T-cell (primary cell): Measurements from ENCODE around the gene TPRKB. TPM values are rescaled to one million over a fixed set of nuclear protein-coding genes. Genes with fewer than 3 reads are reported as not detected.
"Not testable (repeated sequence)": the region's sequence is repeated elsewhere in the genome, so short reads cannot be mapped to it uniquely, and the experiment has no call there.

Experiments
- ATAC-seq, 4 experiments: fragments of 200-7000 bp in 3 of 4; fragments of 150-1000 bp in 1 of 4; cut with Tn5 transposase; replicated peaks in 1 of 4; 1 replicate in 3 of 4; 2 replicates in 1 of 4; pipeline ENCODE4 v1.10.0; 2021; ENCODE audit warnings: moderate library complexity in 3 of 4, mild to moderate bottlenecking in 2 of 4, moderate number of reproducible peaks in 1 of 4
- CTCF ChIA-PET, 2 donors: fragments of 300-600 bp; sonication (Branson Sonifier 250); formaldehyde crosslinking; loops; one replicate each; lab custom pipeline; 2022; ENCODE audit warnings: antibody characterized with exemption in 2 of 2; lab: Charles Lee
- POLR2A ChIA-PET, 2 donors: fragments of 300-600 bp; sonication (Branson Sonifier 250); formaldehyde crosslinking; loops; one replicate each; lab custom pipeline; 2022; ENCODE audit warnings: antibody characterized with exemption in 2 of 2; lab: Charles Lee
- DNase-seq, 35 experiments: peaks; one replicate each; pipeline versions ENCODE4 v3.0.0 to v3.0.0-alpha.2; 2013 to 2023
- H3K27ac ChIP-seq: one replicate; pipeline ENCODE4 v1.5.1; 2013; ENCODE audit warnings: low read length
- H3K27me3 ChIP-seq, 2 experiments: replicated peaks in 1 of 2; 1 replicate in 1 of 2; 2 replicates in 1 of 2; pipeline versions ENCODE4 v1.6.1 to v1.7.0; 2013; ENCODE audit warnings: low read length in 1 of 2, mixed read lengths in 1 of 2; ENCODE audit not compliant: control insufficient read depth in 2 of 2, insufficient read depth in 2 of 2; ENCODE audit errors: extremely low read depth in 1 of 2
- H3K36me3 ChIP-seq, 2 donors: 1 replicate in 1 of 2; 2 replicates in 1 of 2; pipeline versions ENCODE4 v1.6.1 to v1.7.0; 2013; ENCODE audit warnings: low read length in 1 of 2; ENCODE audit not compliant: control insufficient read depth in 2 of 2, insufficient read depth in 1 of 2; ENCODE audit errors: extremely low read depth in 1 of 2
- H3K4me1 ChIP-seq, 2 experiments: 1 replicate in 1 of 2; 2 replicates in 1 of 2; pipeline versions ENCODE4 v1.6.1 to v1.7.0; 2013; ENCODE audit warnings: low read length in 2 of 2, mixed read lengths in 1 of 2; ENCODE audit not compliant: insufficient read depth in 2 of 2, control insufficient read depth in 1 of 2; ENCODE audit errors: extremely low read depth in 1 of 2
- H3K4me3 ChIP-seq, 2 donors: 1 replicate in 1 of 2; 2 replicates in 1 of 2; pipeline versions ENCODE4 v1.5.1 to v1.7.0; 2013; ENCODE audit warnings: mild to moderate bottlenecking in 2 of 2, low read length in 1 of 2, moderate library complexity in 1 of 2; ENCODE audit not compliant: control insufficient read depth in 1 of 2; ENCODE audit errors: extremely low read depth in 1 of 2
- H3K9me3 ChIP-seq: 2 replicates; pipeline ENCODE4 v1.7.0; 2013
- H3K27ac Mint-ChIP-seq, 2 donors: one replicate each; pipeline ENCODE4 v1.8.0; 2020 to 2021; ENCODE audit warnings: mild to moderate bottlenecking in 2 of 2, mixed read lengths in 2 of 2
- H3K27me3 Mint-ChIP-seq, 2 donors: one replicate each; pipeline ENCODE4 v1.8.0; 2021 to 2022; ENCODE audit warnings: mixed read lengths in 2 of 2
- H3K36me3 Mint-ChIP-seq: one replicate; pipeline ENCODE4 v1.8.0; 2021; ENCODE audit warnings: mixed read lengths
- H3K4me1 Mint-ChIP-seq, 3 donors: one replicate each; pipeline ENCODE4 v1.8.0; 2020 to 2022; ENCODE audit warnings: mixed read lengths in 3 of 3, mild to moderate bottlenecking in 1 of 3
- H3K4me3 Mint-ChIP-seq, 3 donors: one replicate each; pipeline ENCODE4 v1.8.0; 2020 to 2022; ENCODE audit warnings: mild to moderate bottlenecking in 3 of 3, mixed read lengths in 3 of 3, moderate library complexity in 3 of 3
- H3K9me3 Mint-ChIP-seq, 3 donors: one replicate each; pipeline ENCODE4 v1.8.0; 2020 to 2022; ENCODE audit warnings: mixed read lengths in 3 of 3
- WGBS: methylation state at CpG from one replicate; pipeline ENCODE4 v1.1.5; 2013; ENCODE audit warnings: missing lambda C conversion rate; ENCODE audit not compliant: insufficient coverage; 5-methylcytosine and 5-hydroxymethylcytosine counted together
- total RNA-seq, 35 experiments: library from RNA in 6 of 35; stranded (reverse) in 6 of 35; fragments of 120-200 nt in 1 of 35; gene quantifications; one replicate each; pipeline versions ENCODE4 v1.2.1 to v1.2.4 and lab custom pipeline; 2013 to 2026

Gene TPRKB
- total RNA-seq, 5 donors from 2014 or later (not counting 1 experiment from before 2014, with no cell fraction given), result 17.2 to 23.5 (median 20.1) TPM

DNA sequence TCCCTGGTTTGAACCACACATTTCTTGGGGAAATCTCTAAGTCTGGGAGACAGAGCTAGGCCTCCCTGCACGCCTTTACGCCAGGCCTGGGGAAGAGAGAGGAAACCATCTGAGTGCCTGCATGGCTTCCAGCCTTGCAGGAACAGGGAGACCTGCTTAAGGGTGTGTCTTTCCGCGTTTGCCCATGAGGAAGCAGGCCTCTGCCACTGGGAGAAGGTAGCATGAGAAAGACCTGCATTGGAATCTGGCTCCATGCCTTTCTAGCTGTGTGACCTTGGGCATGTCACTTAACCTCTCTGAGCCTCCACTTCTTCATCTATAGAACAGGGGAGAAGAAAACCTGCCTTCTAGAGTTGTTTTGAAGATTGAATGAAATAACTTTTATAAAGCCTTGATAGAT, 19.4 kb downstream of the TPRKB start:
- H3K4me1 ChIP-seq, H3K27ac Mint-ChIP-seq, H3K36me3 Mint-ChIP-seq, H3K36me3 ChIP-seq, H3K4me1 Mint-ChIP-seq, H3K4me3 Mint-ChIP-seq, DNase-seq, CTCF ChIA-PET, H3K4me3 ChIP-seq, H3K9me3 ChIP-seq, POLR2A ChIA-PET, H3K27ac ChIP-seq, ATAC-seq: not testable (repeated sequence)
- WGBS, result no CpG with 5 or more reads among the region's 4 CpGs
- Mint-ChIP-seq H3K27me3 (peaks cover 14 to 17% of the 10 kb centered on the region in 2 donors), H3K9me3 (peaks cover 7 to 11% (median 9%) of the 10 kb centered on the region in 3 donors)
- H3K27me3 ChIP-seq, result peaks cover 0 to 12% of the 10 kb centered on the region in 2 experiments

DNA sequence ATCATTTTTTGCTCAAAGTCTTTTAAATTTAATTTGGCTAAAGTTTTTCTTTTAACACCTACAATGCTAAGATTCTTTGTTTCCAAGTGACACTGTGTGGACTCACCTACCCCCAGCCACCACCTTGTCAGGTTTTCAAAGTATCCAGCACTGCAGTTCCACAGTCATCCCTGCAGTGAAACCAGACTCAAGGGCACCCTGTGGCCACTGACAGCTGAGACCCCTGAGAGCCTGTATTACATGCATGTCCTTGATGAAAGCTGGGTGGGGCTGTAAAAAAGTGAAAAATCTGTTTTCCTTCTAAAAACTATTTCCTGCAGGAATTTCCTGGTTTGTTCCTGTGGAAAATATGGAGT, 19.9 kb downstream of the TPRKB start:
- Mint-ChIP-seq H3K4me3 (no peak overlapping the region), H3K4me1 (no peaks in the 10 kb centered on the region), H3K36me3 (peaks cover 8% of the 10 kb centered on the region), H3K27ac (no peak overlapping the region), H3K9me3 (peaks cover 7 to 11% (median 9%) of the 10 kb centered on the region in 3 donors), H3K27me3 (peaks cover 14 to 17% of the 10 kb centered on the region in 2 donors)
- ChIA-PET CTCF (no interaction called here), POLR2A (no interaction called here)
- Histone ChIP-seq H3K4me3 (no peak overlapping the region), H3K4me1 (no peaks in the 10 kb centered on the region), H3K9me3 (no peaks in the 10 kb centered on the region), H3K36me3 (no peaks in the 10 kb centered on the region), H3K27me3 (peaks cover 0 to 12% of the 10 kb centered on the region in 2 experiments), H3K27ac (no peak overlapping the region)
- DNase-seq, result no peak
- no peak for ATAC-seq

- Mint-ChIP-seq H3K9me3 (peaks cover 7 to 11% (median 9%) of the 10 kb centered on the region in 3 donors), H3K36me3 (peaks cover 8% of the 10 kb centered on the region), H3K27me3 (peaks cover 16 to 17% of the 10 kb centered on the region in 2 donors), H3K4me1 (no peaks in the 10 kb centered on the region), H3K27ac (no peak overlapping the region), H3K4me3 (no peak overlapping the region)
- Histone ChIP-seq H3K27me3 (peaks cover 0 to 12% of the 10 kb centered on the region in 2 experiments), H3K9me3 (no peaks in the 10 kb centered on the region), H3K4me1 (no peaks in the 10 kb centered on the region), H3K36me3 (no peaks in the 10 kb centered on the region), H3K4me3 (no peak overlapping the region), H3K27ac (no peak overlapping the region)
- CTCF ChIA-PET, result no interaction called here
- ATAC-seq (no peak), DNase-seq (no peak)
- POLR2A ChIA-PET, result no interaction called here
- 36% methylated on average over 6 of the region's 8 CpGs for WGBS
Measured at GRCh38 chr2:73716543-73717250, 20.4 kb downstream of the TPRKB start.

DNA sequence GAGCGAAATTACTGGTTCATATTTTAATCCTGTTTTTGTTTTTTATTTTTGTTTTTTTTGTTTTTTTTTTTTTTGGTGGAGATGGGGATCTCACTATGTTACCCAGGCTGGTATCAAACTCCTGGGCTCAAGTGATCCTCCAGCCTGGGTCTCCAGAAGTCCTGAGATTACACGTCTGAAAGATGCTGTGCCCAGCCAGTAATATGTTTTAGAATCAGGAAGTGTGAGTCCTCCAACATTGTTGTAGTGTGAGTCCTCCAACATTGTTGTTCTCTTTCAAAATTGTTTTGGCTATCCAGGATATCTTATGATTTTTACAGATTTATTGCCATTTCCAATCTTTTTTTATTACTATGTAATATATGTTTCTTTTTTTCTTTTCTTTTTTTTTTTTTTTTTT, 23.1 kb downstream of the TPRKB start:
- H3K27ac Mint-ChIP-seq, result no peak overlapping the region
- ChIA-PET CTCF (no interaction called here), POLR2A (no interaction called here)
- Histone ChIP-seq H3K4me3 (no peak overlapping the region), H3K27me3 (peaks cover 0 to 18% of the 10 kb centered on the region in 2 experiments), H3K4me1 (no peaks in the 10 kb centered on the region), H3K9me3 (no peaks in the 10 kb centered on the region), H3K27ac (no peak overlapping the region), H3K36me3 (no peaks in the 10 kb centered on the region)
- WGBS, result no CpG with 5 or more reads among the region's 2 CpGs
- DNase-seq, result no peak
- no peaks in the 10 kb centered on the region for H3K4me1 Mint-ChIP-seq
- ATAC-seq, result no peak
- peaks cover 22 to 26% of the 10 kb centered on the region in 2 donors for H3K27me3 Mint-ChIP-seq
- H3K36me3 Mint-ChIP-seq, result peaks cover 8% of the 10 kb centered on the region
- H3K9me3 Mint-ChIP-seq, result peaks cover 9 to 17% (median 9%) of the 10 kb centered on the region in 3 donors
- H3K4me3 Mint-ChIP-seq, result no peak overlapping the region

- H3K36me3 ChIP-seq, result no peaks in the 10 kb centered on the region
- DNase-seq (no peak), ATAC-seq (no peak)
- Mint-ChIP-seq H3K4me1 (no peaks in the 10 kb centered on the region), H3K27ac (no peak overlapping the region), H3K9me3 (peaks cover 2 to 8% (median 3%) of the 10 kb centered on the region in 3 donors), H3K36me3 (peaks cover 2% of the 10 kb centered on the region), H3K4me3 (no peak overlapping the region), H3K27me3 (peaks cover 20 to 28% of the 10 kb centered on the region in 2 donors)
- ChIA-PET POLR2A (no interaction called here), CTCF (no interaction called here)
- H3K4me1 ChIP-seq, result no peaks in the 10 kb centered on the region
- 91% methylated on average over 9 of the region's 9 CpGs for WGBS
- peaks cover 0 to 40% of the 10 kb centered on the region in 2 experiments for H3K27me3 ChIP-seq
- no peaks in the 10 kb centered on the region for H3K9me3 ChIP-seq
- no peak overlapping the region for H3K4me3 ChIP-seq
- no peak overlapping the region for H3K27ac ChIP-seq
Measured at GRCh38 chr2:73708527-73708926, 28.6 kb downstream of the TPRKB start.

- H3K36me3 ChIP-seq, result no peaks in the 10 kb centered on the region
- POLR2A ChIA-PET, result no interaction called here
- Mint-ChIP-seq H3K4me3 (no peak overlapping the region), H3K4me1 (no peaks in the 10 kb centered on the region), H3K27me3 (peaks cover 23 to 30% of the 10 kb centered on the region in 2 donors), H3K27ac (no peak overlapping the region), H3K9me3 (peaks cover 0 to 6% (median 2%) of the 10 kb centered on the region in 3 donors), H3K36me3 (no peaks in the 10 kb centered on the region)
- DNase-seq (no peak), ATAC-seq (no peak)
- H3K4me3 ChIP-seq, result no peak overlapping the region
- CTCF ChIA-PET, result no interaction called here
- H3K27ac ChIP-seq, result no peak overlapping the region
- no peaks in the 10 kb centered on the region for H3K9me3 ChIP-seq
- H3K27me3 ChIP-seq, result peaks cover 0 to 43% of the 10 kb centered on the region in 2 experiments
- 100% methylated on average over 2 of the region's 3 CpGs for WGBS
- H3K4me1 ChIP-seq, result no peaks in the 10 kb centered on the region
Measured at GRCh38 chr2:73707636-73708035, 29.5 kb downstream of the TPRKB start.
